GM12872 (cell line): ENCODE results near the gene RBBP8NL.

ENCODE experiments used
- TF ChIP-seq, protein P1 (sequence below): IDR thresholded peaks from 3 replicates; pipeline ENCODE4 v1.5.1; 2011; ENCODE audit warnings: low read depth, mild to moderate bottlenecking, low read length, moderate library complexity; ENCODE audit not compliant: insufficient read depth

The RBBP8NL gene, protein sequence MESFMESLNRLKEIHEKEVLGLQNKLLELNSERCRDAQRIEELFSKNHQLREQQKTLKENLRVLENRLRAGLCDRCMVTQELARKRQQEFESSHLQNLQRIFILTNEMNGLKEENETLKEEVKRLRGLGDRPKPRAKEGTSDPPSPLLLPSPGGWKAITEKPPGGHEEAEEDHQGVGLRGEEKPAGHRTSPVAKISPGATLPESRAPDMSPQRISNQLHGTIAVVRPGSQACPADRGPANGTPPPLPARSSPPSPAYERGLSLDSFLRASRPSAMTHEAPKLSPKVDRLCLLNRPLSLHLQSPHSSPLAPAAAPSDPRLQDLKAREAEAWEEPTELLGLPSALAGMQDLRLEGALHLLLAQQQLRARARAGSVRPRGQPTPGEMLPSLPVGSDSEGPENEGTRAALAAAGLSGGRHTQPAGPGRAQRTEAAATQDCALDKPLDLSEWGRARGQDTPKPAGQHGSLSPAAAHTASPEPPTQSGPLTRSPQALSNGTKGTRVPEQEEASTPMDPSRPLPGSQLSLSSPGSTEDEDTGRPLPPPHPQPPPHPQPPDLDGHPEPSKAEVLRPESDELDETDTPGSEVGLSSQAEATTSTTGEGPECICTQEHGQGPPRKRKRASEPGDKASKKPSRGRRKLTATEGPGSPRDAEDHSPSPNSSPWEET

DNA sequence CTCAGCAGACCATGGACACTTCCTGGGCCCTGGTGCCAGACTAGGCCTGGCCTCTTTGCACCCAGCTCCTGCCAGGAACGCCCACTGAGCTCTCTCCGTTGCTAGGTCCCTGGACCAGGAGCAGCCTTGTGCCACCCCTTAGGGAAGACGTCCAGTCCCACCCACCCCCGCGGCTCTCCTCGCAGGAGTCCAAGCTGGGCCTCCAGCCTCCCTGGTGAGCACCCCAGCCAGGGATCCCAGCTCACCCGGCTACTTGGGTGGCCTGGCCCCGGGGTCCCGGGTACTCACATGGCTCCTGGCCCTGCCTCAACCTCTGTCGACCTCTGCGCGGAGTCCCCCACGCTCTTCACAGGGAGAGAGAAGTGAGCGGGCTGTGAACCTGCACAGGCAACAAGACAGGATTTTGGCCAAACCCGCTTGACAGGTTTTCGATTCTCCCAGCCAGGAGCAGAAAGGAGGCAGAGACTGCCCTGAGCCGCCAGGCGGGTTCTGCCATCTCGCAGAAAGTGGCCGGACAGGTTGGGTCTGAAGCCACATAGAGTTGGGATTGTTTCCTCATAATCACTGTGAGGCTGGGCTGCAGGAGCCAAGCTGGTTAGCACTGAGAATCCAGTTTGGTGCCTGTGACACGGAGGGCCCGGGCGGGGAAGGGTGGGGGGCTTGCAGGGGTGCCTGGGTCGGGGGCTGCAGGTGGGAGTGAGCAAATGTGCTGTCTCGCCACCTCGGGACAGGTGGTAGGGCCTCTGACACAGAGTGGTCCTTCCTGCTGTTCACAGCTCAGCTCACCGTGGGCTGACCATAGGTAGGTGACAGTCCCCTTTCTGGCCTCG lies at the start of gene RBBP8NL:
Gene RBBP8NL, minus strand, starts transcription at position 368 of the 830 bp plus-strand sequence. CDS start 7,892 bp downstream, outside the sequence.
- TF ChIP-seq, protein P1, sequence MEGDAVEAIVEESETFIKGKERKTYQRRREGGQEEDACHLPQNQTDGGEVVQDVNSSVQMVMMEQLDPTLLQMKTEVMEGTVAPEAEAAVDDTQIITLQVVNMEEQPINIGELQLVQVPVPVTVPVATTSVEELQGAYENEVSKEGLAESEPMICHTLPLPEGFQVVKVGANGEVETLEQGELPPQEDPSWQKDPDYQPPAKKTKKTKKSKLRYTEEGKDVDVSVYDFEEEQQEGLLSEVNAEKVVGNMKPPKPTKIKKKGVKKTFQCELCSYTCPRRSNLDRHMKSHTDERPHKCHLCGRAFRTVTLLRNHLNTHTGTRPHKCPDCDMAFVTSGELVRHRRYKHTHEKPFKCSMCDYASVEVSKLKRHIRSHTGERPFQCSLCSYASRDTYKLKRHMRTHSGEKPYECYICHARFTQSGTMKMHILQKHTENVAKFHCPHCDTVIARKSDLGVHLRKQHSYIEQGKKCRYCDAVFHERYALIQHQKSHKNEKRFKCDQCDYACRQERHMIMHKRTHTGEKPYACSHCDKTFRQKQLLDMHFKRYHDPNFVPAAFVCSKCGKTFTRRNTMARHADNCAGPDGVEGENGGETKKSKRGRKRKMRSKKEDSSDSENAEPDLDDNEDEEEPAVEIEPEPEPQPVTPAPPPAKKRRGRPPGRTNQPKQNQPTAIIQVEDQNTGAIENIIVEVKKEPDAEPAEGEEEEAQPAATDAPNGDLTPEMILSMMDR: no peak

DNA sequence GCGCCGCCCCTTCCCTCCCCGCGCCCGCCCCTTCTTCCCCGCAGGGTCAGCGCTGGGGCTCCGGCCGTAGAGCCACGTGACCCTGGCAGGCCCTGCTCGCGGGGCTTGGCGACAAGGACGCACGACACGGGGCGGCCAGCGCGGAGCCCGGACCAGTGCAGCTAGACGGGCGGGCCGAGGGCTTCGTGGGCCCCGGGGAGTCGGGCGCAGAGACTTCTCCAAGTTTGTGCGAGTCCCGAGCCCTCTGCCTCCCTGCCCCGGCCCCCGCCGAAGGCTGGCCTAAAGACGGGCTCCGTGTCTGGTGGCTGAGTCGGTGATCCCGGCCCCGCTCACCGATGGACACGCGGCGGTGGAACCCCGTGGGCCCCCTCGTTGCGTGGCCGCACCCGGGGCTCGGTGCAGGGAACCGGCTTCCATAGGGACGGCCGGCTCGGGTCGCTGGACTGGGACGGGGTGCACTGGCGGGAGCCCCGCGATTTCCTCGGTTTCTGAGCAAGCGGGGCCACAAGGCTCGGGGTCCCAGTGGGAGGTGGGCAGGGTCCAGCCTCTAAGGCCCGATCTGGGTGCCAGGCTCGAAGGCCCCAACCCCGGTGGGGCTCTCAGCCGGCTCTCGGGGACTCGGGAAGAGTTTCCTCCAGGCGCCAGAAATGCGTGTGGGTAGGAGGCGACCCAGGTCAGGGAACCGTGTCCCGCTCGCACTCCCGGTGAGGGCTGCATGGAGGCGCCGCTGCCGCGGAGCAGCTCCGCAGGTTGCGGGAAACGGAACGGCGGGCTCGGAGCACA lies 48.9 kb upstream of the RBBP8NL start:
- TF ChIP-seq, protein P1: no peak

DNA sequence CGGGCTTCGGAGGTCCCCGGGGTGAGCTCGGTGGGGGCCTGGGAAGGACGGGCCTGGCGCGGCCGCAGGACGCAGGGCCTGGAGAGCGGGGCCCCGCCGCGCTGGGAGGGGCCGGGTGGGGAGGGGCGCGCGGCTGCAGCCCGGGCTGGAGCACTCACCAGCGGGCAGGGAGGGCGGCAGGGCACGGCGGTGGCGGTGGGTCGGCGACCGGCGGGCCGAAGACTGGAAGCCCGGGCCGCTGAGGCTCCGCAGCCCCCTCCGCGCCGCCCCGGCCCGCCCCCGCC lies 48.4 kb upstream of the RBBP8NL start, which contains the start of gene GATA5:
Gene GATA5, minus strand, starts transcription at position 224 of the 284 bp plus-strand sequence. CDS start 474 bp downstream, outside the sequence.
- TF ChIP-seq, protein P1: no peak

DNA sequence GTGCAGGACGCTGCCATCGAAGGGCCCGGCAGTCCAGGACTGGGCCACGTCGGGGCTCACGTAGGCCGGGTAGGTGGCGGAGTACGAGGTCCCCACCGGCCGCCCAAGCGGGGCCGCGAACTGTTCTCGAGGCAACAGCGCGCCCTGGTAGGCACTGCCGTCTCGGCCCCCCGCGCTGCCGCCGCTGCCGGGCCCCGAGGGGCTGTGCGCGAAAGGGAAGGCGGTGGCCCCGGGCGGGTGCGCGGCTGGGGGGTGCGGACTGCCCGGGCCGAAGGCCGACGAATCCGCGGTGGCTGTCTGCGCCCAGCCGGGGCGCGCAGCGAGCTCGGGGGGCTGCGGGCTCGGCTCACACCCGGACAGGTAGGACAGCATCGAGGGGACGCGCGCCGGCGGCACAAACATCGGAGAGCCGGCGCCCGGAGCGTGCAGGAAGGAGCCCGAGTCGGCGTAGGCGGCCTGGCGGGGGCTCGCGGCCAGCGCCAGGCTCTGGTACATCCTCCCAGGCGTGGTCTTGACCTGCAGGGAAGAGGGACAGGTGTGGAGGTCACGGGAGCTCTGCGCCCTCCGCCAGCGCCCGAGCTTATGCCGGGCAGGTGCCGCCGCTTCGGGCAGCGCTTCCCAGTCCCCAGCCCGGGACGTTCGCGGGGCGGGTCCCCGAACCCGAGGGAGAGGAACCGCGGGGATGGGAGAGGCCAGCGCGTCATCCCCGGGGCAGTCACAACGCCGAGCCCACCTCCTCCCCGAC lies 47.9 kb upstream of the RBBP8NL start:
- TF ChIP-seq, protein P1: no peak

DNA sequence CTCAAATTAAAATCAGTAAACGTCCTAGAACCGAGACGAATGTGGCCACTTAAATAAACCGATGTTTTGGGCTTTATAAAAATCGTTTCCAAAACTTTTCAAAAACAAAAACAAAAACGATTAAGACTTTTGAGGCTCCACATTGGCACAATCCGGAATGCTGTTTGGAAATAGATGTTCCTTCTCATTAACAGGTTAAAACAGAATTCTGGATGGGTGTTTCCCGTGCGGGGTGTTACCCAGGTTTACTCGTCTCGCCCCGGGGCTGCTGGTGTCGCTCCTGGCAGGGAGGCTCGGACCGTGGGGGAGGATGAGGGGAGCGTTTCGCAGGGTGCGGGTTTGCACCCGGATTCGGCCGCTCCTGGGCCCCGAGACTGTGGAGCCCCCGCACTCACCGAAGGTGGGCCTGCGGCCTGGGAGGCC lies 47.3 kb upstream of the RBBP8NL start:
- TF ChIP-seq, protein P1: no peak

DNA sequence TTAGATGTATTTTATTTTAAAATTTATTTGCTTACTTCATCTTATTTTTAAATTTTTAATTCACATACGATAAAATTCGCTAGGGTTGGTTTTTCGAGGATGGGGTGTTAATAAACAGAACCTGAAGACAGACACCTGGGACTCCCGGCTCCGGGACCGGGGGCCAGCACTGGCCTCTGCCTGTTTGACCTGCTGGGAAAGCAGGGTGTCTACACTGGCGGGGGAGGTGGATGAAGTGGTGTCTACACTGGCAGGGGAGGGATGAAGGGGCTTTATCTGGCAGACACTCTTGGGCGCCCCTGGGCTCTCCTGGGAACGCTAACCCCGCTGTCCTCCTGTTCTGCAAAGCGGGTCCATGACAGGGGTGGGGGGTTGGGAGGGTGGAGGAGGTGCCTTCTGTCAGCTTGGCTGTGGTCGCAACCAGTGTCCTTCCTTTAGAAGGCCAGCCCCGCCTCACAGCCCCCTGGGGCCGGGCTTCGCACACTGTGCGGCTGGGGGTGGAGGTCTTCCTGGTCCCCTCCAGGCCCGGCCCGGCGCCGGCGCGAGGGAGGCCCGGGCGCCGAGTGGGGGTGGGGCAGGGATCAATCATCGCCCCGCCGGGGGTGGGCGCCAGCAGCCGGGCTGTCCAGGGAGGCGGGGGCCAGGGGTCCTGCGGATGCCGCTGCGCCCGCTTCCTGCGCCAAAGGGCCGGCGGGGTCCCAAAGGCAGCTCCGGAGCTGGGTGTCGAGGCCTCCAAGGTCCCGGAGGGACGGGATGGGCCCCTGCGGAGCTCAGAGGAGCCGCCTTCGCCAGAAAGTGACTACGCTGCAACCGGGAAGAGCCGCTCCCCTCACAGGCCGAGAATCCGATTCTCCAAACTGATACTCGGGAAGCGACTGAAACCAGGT lies 46.6 kb upstream of the RBBP8NL start:
- TF ChIP-seq, protein P1: no peak
